Right lobe of liver (tissue), 6 donors: ENCODE results near the gene SEC14L1. TPM values are rescaled to one million over a fixed set of nuclear protein-coding genes. Genes with fewer than 3 reads are reported as not detected.
"Not testable (repeated sequence)": the region's sequence is repeated elsewhere in the genome, so short reads cannot be mapped to it uniquely, and the experiment has no call there.

Experiments used
- ATAC-seq, 4 donors: fragments of 200-7000 bp; cut with Tn5 transposase; one replicate each; pipeline ENCODE4 v1.9.1; 2020; ENCODE audit warnings: mild to moderate bottlenecking in 4 of 4, moderate library complexity in 4 of 4
- DNase-seq, 3 donors: peaks; one replicate each; pipeline ENCODE4 v3.0.0-alpha.2; 2020
- H3K27ac ChIP-seq, 3 donors: fragments of 200-600 bp; one replicate each; pipeline ENCODE4 v1.8.0; 2022
- H3K27me3 ChIP-seq, 2 donors: fragments of 200-600 bp; one replicate each; pipeline ENCODE4 v1.8.0; 2022
- H3K36me3 ChIP-seq, 4 donors: fragments of 200-600 bp; sonication (generic) in 1 of 4; one replicate each; pipeline versions ENCODE4 v1.5.1 to v1.8.0; 2017 to 2022; ENCODE audit warnings: control low read depth in 1 of 4
- H3K4me1 ChIP-seq, 4 donors: fragments of 200-600 bp; sonication (generic) in 1 of 4; one replicate each; pipeline versions ENCODE4 v1.5.1 to v1.8.0; 2017 to 2022; ENCODE audit warnings: control low read depth in 1 of 4
- H3K4me3 ChIP-seq, 3 donors: fragments of 200-600 bp; one replicate each; pipeline ENCODE4 v1.8.0; 2022
- H3K9me3 ChIP-seq, 4 donors: fragments of 200-600 bp; sonication (generic) in 1 of 4; one replicate each; pipeline versions ENCODE4 v1.5.1 to v1.8.0; 2017 to 2022; ENCODE audit warnings: control low read depth in 1 of 4
- POLR2A ChIP-seq: fragments of 450-650 bp; IDR thresholded peaks from one replicate; pipeline ENCODE4 v1.6.1; 2017; ENCODE audit warnings: antibody characterized with exemption, mild to moderate bottlenecking
- WGBS: methylation state at CpG from one replicate; pipeline ENCODE4 v1.1.6; 2018; ENCODE audit warnings: low coverage, low lambda C conversion rate; ENCODE audit not compliant: insufficient coverage; ENCODE audit errors: missing lambda C conversion rate; 5-methylcytosine and 5-hydroxymethylcytosine counted together
- intact Hi-C, 2 donors: fragments of 100-400 bp; cut with DNase I; formaldehyde crosslinking; loops; one replicate each; pipeline versions ENCODE4 v1.11.2 to v1.14.1; 2022
- total RNA-seq, 6 experiments: library from RNA; depleted of rRNA in 2 of 6; stranded (reverse); fragments of >200 nt in 2 of 6; fragmentation: NEBNext Ultra II Directional in 3 of 6; extraction: Animal tissue kit (Norgen Biotek cat#: 25700) in 3 of 6; gene quantifications; one replicate each; pipeline versions ENCODE4 v1.1.0 to v1.2.4, GENCODE V29; 2016 to 2023
- TF ChIP-seq, protein P1 (sequence below), 4 donors: fragments of 200-600 bp in 3 of 4; fragments of 450-650 bp in 1 of 4; IDR thresholded peaks; one replicate each; pipeline versions ENCODE4 v1.5.1 to v1.8.0; 2016 to 2022; ENCODE audit warnings: antibody characterized with exemption in 4 of 4, mild to moderate bottlenecking in 2 of 4
- donor health status: DM: no; HTN: yes; CAD: no.
- donor health status: DM: no; HTN: no; CAD: no.
- donor health status: DM: no; HTN: no; CAD: no.
- donor health status: DM: no; HTN: yes; CAD: no.
- donor health status: DM: no; HTN: yes; CAD: no.

SEC14L1 gene
- total RNA-seq, 6 experiments from 2014 or later: 21.5 to 44.4 (median 24.9) TPM

DNA sequence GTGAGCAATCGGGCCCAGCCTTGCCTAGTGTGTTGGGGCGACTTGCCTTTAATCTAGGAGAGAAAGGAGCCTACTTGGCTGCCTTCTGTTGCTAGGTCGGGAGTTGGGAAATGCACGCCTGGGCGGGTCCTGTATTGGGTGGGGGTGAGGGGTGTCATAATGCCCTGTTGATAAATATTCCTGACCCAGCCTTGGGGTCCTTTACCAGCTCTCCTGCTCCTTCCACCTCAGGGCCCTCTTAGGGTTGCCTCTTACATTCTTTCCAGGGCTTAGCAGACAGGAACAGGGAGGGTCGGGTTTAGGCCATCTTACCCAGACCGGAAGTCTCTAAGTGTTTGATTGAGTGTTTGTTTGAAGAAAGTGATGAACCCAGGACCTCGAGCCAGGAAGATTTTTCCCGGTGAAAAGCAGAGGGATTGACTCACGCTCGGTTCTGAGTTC is 112.9 kb downstream of the SEC14L1 start:
- 61% methylated on average over 3 of the region's 11 CpGs for WGBS
- intact Hi-C loops: loop anchor here in 1 of 2 donors (10.0 kb wide), 1 partner anchor 379 kb away; no protein-coding TSS in a partner anchor
- no peak for ATAC-seq

DNA sequence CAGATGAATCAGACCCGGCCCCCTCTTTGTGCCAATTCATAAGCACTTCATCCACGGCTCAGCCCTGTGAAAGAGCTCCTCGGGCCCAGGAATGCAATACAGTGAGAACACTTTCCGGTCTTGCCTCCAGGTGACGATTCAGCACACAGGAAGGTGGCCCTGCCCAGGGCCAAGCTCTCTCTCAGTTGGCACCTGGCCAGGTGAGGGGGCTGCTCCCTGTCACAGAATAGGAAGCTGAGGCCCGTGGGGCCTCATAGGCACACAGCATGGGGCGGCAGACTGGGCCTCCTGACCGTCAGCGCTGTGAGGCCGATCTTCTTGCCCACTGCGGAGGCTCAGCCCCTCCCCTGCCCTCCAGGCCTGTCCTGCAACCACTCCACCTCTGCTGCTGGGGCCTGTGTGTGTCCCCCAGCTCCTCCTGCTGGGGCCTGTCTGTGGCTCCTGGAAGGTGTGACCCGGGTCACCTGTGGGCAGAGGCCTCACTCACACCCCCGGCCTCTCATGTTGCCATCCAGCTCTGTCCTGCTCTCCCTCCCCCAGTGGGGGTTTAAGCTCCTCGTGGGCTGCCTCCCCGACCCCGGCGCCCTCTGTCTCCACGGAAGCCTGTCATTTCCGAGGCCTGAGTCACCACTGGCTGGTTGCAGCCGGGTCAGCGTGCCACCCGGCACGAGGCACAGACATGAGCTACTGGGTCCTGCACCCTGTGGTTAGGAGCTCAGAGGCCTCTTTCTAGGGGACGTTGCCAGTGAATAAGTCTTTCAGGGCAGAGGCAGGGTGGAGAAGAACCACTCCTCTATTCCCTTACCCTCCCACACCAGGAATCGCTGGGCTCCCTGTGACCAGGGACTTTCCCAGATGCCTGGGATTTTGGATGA is 114.4 kb downstream of the SEC14L1 start:
- TF ChIP-seq POLR2A: no peak
- TF ChIP-seq, protein P1, sequence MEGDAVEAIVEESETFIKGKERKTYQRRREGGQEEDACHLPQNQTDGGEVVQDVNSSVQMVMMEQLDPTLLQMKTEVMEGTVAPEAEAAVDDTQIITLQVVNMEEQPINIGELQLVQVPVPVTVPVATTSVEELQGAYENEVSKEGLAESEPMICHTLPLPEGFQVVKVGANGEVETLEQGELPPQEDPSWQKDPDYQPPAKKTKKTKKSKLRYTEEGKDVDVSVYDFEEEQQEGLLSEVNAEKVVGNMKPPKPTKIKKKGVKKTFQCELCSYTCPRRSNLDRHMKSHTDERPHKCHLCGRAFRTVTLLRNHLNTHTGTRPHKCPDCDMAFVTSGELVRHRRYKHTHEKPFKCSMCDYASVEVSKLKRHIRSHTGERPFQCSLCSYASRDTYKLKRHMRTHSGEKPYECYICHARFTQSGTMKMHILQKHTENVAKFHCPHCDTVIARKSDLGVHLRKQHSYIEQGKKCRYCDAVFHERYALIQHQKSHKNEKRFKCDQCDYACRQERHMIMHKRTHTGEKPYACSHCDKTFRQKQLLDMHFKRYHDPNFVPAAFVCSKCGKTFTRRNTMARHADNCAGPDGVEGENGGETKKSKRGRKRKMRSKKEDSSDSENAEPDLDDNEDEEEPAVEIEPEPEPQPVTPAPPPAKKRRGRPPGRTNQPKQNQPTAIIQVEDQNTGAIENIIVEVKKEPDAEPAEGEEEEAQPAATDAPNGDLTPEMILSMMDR (IDR thresholded peaks at IDR 0.05): no peak
- Histone ChIP-seq H3K9me3 (no peaks in the 10 kb centered on the region), H3K36me3 (no peaks in the 10 kb centered on the region), H3K27ac (no peak overlapping the region), H3K4me1 (no peaks in the 10 kb centered on the region), H3K27me3 (no peaks in the 10 kb centered on the region), H3K4me3 (no peak overlapping the region)
- whole genome bisulfite sequencing: 38% methylated on average over 6 of the region's 25 CpGs
- no peak for DNase-seq
- intact Hi-C loops: loop anchor here (5.0 to 10.0 kb wide), 2 partner anchors 178 to 380 kb away; no protein-coding TSS in a partner anchor
- peak in 3 of 4 donors; percentile 12 to 36 (median 21) for ATAC-seq

More for the DNA sequence above, 112.9 kb downstream of the SEC14L1 start:
- Histone ChIP-seq H3K27me3 (no peaks in the 10 kb centered on the region), H3K36me3 (no peaks in the 10 kb centered on the region), H3K9me3 (no peaks in the 10 kb centered on the region), H3K4me3 (no peak overlapping the region), H3K27ac (no peak overlapping the region), H3K4me1 (no peaks in the 10 kb centered on the region)
- TF ChIP-seq POLR2A: no peak
- TF ChIP-seq, protein P1 (IDR thresholded peaks at IDR 0.05): no peak
- no peak for DNase-seq

DNA sequence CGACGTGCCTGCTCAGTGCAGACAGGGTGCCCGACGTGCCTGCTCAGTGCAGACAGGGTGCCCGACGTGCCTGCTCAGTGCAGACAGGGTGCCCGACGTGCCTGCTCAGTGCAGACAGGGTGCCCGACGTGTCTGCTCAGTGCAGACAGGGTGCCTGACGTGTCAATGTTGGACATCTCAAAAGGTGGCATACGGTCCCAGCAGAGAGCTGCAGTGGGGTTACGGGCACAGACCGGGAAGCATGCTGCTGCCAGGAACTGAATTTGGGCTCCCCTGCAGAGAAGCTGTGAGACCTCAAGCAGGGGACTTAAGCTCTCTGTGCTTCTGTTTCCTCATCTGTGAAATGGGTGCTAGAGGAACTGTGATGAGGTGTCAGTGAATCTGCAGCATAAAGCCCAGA is 115.2 kb downstream of the SEC14L1 start:
- not testable (repeated sequence) for DNase-seq, H3K4me1 ChIP-seq, H3K9me3 ChIP-seq, H3K27ac ChIP-seq, H3K27me3 ChIP-seq, H3K36me3 ChIP-seq, ATAC-seq, H3K4me3 ChIP-seq
- WGBS: no CpG with 5 or more reads among the region's 14 CpGs
- intact Hi-C loops: loop anchor here (5.0 to 10.0 kb wide), 2 partner anchors 179 to 381 kb away; no protein-coding TSS in a partner anchor

DNA sequence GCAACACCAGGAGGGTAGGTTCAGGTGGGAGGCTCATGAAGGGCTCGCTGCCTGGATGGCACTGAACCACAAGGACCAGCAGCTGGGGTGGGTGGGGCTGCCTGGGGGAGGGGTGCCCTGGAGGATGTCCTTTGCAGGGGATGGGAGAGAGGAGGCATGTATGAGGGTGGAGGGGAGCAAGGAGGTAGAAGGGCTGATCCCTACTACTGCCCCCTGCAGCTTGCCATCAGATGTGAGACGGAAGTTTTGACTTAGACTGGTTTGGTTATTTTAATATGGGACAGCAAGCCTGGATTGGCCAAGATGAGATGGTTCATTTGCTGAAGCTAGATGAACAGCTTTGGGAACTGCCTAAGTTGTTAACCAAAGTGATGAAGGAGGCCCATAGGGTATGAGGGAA is 115.9 kb downstream of the SEC14L1 start:
- Histone ChIP-seq H3K27me3 (no peaks in the 10 kb centered on the region), H3K9me3 (no peaks in the 10 kb centered on the region), H3K4me3 (no peak overlapping the region), H3K36me3 (no peaks in the 10 kb centered on the region), H3K27ac (no peak overlapping the region), H3K4me1 (no peaks in the 10 kb centered on the region)
- 75% methylated on average over 1 of the region's 2 CpGs for WGBS
- DNase-seq (no peak), ATAC-seq (no peak)
- no peak for TF ChIP-seq POLR2A
- TF ChIP-seq, protein P1 (IDR thresholded peaks at IDR 0.05): no peak
- intact Hi-C loops: loop anchor here (5.0 to 10.0 kb wide), 2 partner anchors 179 to 382 kb away; no protein-coding TSS in a partner anchor

DNA sequence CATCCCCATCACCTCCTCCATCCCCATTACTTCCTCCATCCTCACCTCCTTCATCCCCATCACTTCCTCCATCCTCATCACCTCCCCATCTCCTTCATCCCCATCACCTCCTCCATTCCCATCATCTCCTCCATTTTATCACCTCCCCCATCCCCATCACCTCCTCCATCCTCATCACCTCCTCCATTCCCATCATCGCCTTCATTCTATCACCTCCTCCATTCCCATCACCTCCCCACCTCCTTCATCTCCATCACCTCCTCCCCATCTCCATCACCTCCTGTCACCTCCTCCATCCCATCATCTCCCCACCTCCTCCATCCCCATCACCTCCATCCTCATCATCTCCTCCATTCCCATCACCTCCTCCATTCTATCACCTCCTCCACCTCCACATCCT is 116.4 kb downstream of the SEC14L1 start:
- H3K4me3 ChIP-seq: no peak overlapping the region
- WGBS: 94% methylated on average over 1 of the region's 1 CpG
- H3K36me3 ChIP-seq: no peaks in the 10 kb centered on the region
- no peaks in the 10 kb centered on the region for H3K4me1 ChIP-seq
- intact Hi-C loops: loop anchor here (5.0 to 10.0 kb wide), 2 partner anchors 180 to 382 kb away; no protein-coding TSS in a partner anchor
- no peak overlapping the region for H3K27ac ChIP-seq
- H3K9me3 ChIP-seq: no peaks in the 10 kb centered on the region
- DNase-seq: no peak
- no peaks in the 10 kb centered on the region for H3K27me3 ChIP-seq
- no peak for ATAC-seq
- TF ChIP-seq, protein P1 (IDR thresholded peaks at IDR 0.05): no peak
- TF ChIP-seq POLR2A: no peak
